Prostate gland (tissue), 2 donors: Measurements from ENCODE around the gene HDGFL3.

Experiments
- CTCF ChIP-seq, 4 experiments: fragments of 200-600 bp in 2 of 4; fragments of 450-650 bp in 2 of 4; sonication (generic) in 2 of 4; IDR thresholded peaks; 1 replicate in 3 of 4; 2 replicates in 1 of 4; pipeline ENCODE4 v1.5.1; 2016 to 2019; ENCODE audit warnings: antibody characterized with exemption in 4 of 4, mild to moderate bottlenecking in 2 of 4, moderate library complexity in 2 of 4
- POLR2A ChIP-seq: fragments of 450-650 bp; IDR thresholded peaks from one replicate; pipeline ENCODE4 v1.6.1; 2016; ENCODE audit warnings: antibody characterized with exemption, mild to moderate bottlenecking
- POLR2AphosphoS5 ChIP-seq: sonication (generic); formaldehyde crosslinking; IDR thresholded peaks from one replicate; pipeline ENCODE4 v1.6.1; 2017; ENCODE audit warnings: antibody characterized with exemption

- TF ChIP-seq POLR2A (no peak), CTCF (IDR thresholded peaks at IDR 0.05) (no peak), POLR2AphosphoS5 (no peak)
Observed at GRCh38 chr15:83111149-83111548, 96.5 kb downstream of the HDGFL3 start.
